ENCODE data around the gene RXFP4. TPM values are rescaled to one million over a fixed set of nuclear protein-coding genes. Genes with fewer than 3 reads are reported as not detected.

Gene RXFP4
- total RNA-seq, 4 donors from 2014 or later: 0.80 to 11.6 (median 2.5) TPM

- peak overlapping the region in 3 of 4 donors; percentile 3 to 53 (median 50) for H3K27ac ChIP-seq
- WGBS, 2 donors (ENCODE audit: low coverage in 1 of 2): 81% methylated on average over 18 of the region's 18 CpGs; no CpG with 5 or more reads in 1 of the 2 donors
These were observed 21.3 kb downstream of the RXFP4 start for GRCh38 chr1:155962599-155963211.

GRCh38 chr1:155964193-155964592 lies 22.8 kb downstream of the RXFP4 start:
- H3K9me3 ChIP-seq: no peaks in the 10 kb centered on the region
- peaks cover 0 to 65% (median 31%) of the 10 kb centered on the region in 4 donors for H3K36me3 ChIP-seq
- no peaks in the 10 kb centered on the region for H3K27me3 ChIP-seq
- in situ Hi-C loops (cut with MboI; ENCODE audit: low pct_ligation_motif_present in 1 of 4, low pct_unique_long_range_greater_than_20kb in 1 of 4, low sequenced_read_pairs in 3 of 4): no loop called here
- DNase-seq: no peak
- intact Hi-C loops (cut with DNase I; ENCODE audit: low total_unique reads): no loop called here
- WGBS, 2 donors (ENCODE audit: low coverage in 1 of 2): 82 to 88% methylated on average over 7 of the region's 7 CpGs
- no peak overlapping the region for H3K27ac ChIP-seq
- peaks cover 18 to 40% (median 24%) of the 10 kb centered on the region in 4 donors for H3K4me1 ChIP-seq
- TF ChIP-seq, protein P1, sequence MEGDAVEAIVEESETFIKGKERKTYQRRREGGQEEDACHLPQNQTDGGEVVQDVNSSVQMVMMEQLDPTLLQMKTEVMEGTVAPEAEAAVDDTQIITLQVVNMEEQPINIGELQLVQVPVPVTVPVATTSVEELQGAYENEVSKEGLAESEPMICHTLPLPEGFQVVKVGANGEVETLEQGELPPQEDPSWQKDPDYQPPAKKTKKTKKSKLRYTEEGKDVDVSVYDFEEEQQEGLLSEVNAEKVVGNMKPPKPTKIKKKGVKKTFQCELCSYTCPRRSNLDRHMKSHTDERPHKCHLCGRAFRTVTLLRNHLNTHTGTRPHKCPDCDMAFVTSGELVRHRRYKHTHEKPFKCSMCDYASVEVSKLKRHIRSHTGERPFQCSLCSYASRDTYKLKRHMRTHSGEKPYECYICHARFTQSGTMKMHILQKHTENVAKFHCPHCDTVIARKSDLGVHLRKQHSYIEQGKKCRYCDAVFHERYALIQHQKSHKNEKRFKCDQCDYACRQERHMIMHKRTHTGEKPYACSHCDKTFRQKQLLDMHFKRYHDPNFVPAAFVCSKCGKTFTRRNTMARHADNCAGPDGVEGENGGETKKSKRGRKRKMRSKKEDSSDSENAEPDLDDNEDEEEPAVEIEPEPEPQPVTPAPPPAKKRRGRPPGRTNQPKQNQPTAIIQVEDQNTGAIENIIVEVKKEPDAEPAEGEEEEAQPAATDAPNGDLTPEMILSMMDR (IDR thresholded peaks at IDR 0.05): no peak
- TF ChIP-seq POLR2AphosphoS5 (IDR thresholded peaks at IDR 0.05): no peak
- no peak overlapping the region for H3K4me3 ChIP-seq

More at GRCh38 chr1:155962599-155963211, 21.3 kb downstream of the RXFP4 start:
- Histone ChIP-seq H3K36me3 (peaks cover 0 to 79% (median 34%) of the 10 kb centered on the region in 4 donors), H3K4me3 (no peak overlapping the region), H3K4me1 (peaks cover 3 to 25% (median 12%) of the 10 kb centered on the region in 4 donors), H3K9me3 (no peaks in the 10 kb centered on the region), H3K27me3 (no peaks in the 10 kb centered on the region)
- peak; percentile 38 for DNase-seq
- TF ChIP-seq POLR2AphosphoS5 (IDR thresholded peaks at IDR 0.05) (no peak), EP300 (IDR thresholded peaks at IDR 0.05; ENCODE audit: low read depth) (no peak), POLR2A (IDR thresholded peaks at IDR 0.05) (no peak)
- TF ChIP-seq, protein P1 (IDR thresholded peaks at IDR 0.05): no peak
- intact Hi-C loops (cut with DNase I; ENCODE audit: low total_unique reads) (no loop called here), in situ Hi-C loops (cut with MboI; ENCODE audit: low pct_ligation_motif_present in 1 of 4, low pct_unique_long_range_greater_than_20kb in 1 of 4, low sequenced_read_pairs in 3 of 4) (no loop called here)

GRCh38 chr1:155966135-155966534 lies 24.7 kb downstream of the RXFP4 start:
- Histone ChIP-seq H3K9me3 (no peaks in the 10 kb centered on the region), H3K27ac (no peak overlapping the region), H3K4me3 (no peak overlapping the region), H3K4me1 (peaks cover 26 to 55% (median 40%) of the 10 kb centered on the region in 4 donors), H3K27me3 (no peaks in the 10 kb centered on the region), H3K36me3 (peaks cover 0 to 48% (median 23%) of the 10 kb centered on the region in 4 donors)
- in situ Hi-C loops (cut with MboI; ENCODE audit: low pct_ligation_motif_present in 1 of 4, low pct_unique_long_range_greater_than_20kb in 1 of 4, low sequenced_read_pairs in 3 of 4) (no loop called here), intact Hi-C loops (cut with DNase I; ENCODE audit: low total_unique reads) (no loop called here)
- no peak for DNase-seq
- TF ChIP-seq POLR2AphosphoS5 (IDR thresholded peaks at IDR 0.05) (no peak), EP300 (IDR thresholded peaks at IDR 0.05; ENCODE audit: low read depth) (no peak)
- TF ChIP-seq, protein P1 (IDR thresholded peaks at IDR 0.05): no peak
- WGBS, 2 donors (ENCODE audit: low coverage in 1 of 2): 82 to 100% methylated on average over 1 to 9 of the region's 9 CpGs

DNA sequence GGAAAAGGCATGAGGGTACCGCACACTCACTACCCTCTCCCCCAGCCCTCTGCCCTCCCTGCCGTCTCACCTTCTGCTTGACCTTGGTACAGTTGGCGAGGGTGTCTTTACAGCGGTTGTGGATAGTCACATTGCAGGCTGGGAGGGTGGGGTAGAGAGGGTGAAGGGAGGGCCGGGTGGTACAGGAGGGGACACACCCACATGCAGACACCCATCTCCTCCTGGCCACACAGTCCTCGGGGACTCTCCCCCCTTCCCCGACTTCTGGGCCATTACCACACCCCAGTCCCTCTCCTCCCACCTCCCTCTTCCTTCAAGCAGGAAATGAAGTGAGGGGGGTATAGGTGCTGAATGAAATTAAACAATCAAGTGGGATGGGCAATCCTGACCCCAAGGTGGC lies 25.3 kb downstream of the RXFP4 start:
- intact Hi-C loops (cut with DNase I; ENCODE audit: low total_unique reads) (no loop called here), in situ Hi-C loops (cut with MboI; ENCODE audit: low pct_ligation_motif_present in 1 of 4, low pct_unique_long_range_greater_than_20kb in 1 of 4, low sequenced_read_pairs in 3 of 4) (no loop called here)
- H3K4me1 ChIP-seq: peaks cover 26 to 60% (median 43%) of the 10 kb centered on the region in 4 donors
- no peak for DNase-seq
- no peaks in the 10 kb centered on the region for H3K27me3 ChIP-seq
- H3K4me3 ChIP-seq: no peak overlapping the region
- TF ChIP-seq, protein P1 (IDR thresholded peaks at IDR 0.05): no peak
- TF ChIP-seq POLR2AphosphoS5 (IDR thresholded peaks at IDR 0.05): no peak
- TF ChIP-seq EP300 (IDR thresholded peaks at IDR 0.05; ENCODE audit: low read depth): no peak
- TF ChIP-seq POLR2A (IDR thresholded peaks at IDR 0.05): no peak
- H3K36me3 ChIP-seq: peaks cover 0 to 44% (median 21%) of the 10 kb centered on the region in 4 donors
- H3K27ac ChIP-seq: peak overlapping the region; percentile 57 to 73 (median 68)
- WGBS, 2 donors (ENCODE audit: low coverage in 1 of 2): 55% methylated on average over 7 of the region's 7 CpGs; no CpG with 5 or more reads in 1 of the 2 donors
- no peaks in the 10 kb centered on the region for H3K9me3 ChIP-seq

Data from transverse colon (tissue), 4 donors.